ENCODE results near the gene MAP1LC3B.

- TF ChIP-seq HDGF (IDR thresholded peaks at IDR 0.05; ENCODE audit: borderline replicate concordance), result no peak
- TF ChIP-seq SUZ12 (IDR thresholded peaks at IDR 0.05), result no peak
- no peak for TF ChIP-seq SP1 (IDR thresholded peaks at IDR 0.05)
- no peak for TF ChIP-seq ARNT (IDR thresholded peaks at IDR 0.05)
- no peak for TF ChIP-seq FOXA1 (IDR thresholded peaks at IDR 0.05)
- TF ChIP-seq L3MBTL2 (conservative IDR thresholded peaks at IDR 0.05), result no peak
- TF ChIP-seq BHLHE40 (IDR thresholded peaks at IDR 0.05; ENCODE audit: borderline replicate concordance), result no peak
- no peak for TF ChIP-seq FOXK2 (IDR thresholded peaks at IDR 0.05)
- TF ChIP-seq FOXM1 (IDR thresholded peaks at IDR 0.05; ENCODE audit: borderline replicate concordance), result no peak
- TF ChIP-seq ZNF384 (IDR thresholded peaks at IDR 0.05), result no peak
Observed at GRCh38 chr16:87437911-87438610, 45.9 kb downstream of the MAP1LC3B start.
